HG03045 (cell line): Measurements from ENCODE around the gene MPC2.
"Not testable (repeated sequence)": the region's sequence is repeated elsewhere in the genome, so short reads cannot be mapped to it uniquely, and the experiment has no call there.

ENCODE experiments used
- ATAC-seq: cut with Tn5 transposase; IDR thresholded peaks from one replicate; pipeline ENCODE4 v1.9.1; 2021; ENCODE audit warnings: mild to moderate bottlenecking, moderate library complexity; ENCODE audit not compliant: unreplicated experiment

MPC2 gene

DNA sequence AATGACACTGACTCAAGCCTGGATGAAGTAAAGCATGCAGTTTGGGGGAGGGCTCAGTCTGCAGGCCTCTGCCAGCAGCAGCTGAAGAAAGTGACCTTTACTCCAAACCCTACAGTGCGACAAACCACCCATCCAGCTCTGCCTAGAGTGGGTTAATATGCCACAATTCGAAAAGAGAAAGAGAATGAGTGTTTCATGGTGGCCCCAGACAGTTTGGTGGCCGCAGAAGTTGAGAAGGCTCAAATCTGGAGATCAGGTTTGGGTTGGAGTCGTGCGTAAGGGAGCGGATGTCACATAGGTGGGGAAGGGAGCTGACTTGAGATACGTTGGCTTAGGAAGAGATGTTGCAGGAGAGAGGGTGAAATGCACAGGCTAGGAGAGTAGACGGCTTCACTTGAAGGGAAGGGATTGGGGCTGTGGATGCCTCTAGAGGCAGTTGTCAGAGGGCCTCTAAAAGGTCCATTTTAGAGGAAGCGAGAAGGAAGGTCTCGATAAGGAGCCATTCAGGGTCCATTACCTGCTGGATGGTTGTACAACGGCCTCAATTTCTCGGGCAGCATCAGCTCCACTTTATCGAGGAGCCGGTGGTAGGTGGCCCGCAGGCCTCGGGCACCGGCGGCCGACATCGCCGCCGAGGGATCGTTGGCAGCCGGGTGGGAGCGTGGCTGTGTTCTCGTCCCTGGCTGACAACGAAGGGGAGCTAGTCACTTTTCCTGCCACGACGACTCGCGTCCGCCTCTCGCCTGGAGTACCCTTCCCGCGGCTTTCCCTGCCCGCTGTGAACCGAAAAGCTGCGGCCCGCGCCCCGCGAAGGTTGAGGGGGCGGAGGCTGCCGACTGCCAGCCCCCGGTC, 1.4 kb downstream of the MPC2 start:
- peak; percentile 5 for ATAC-seq

DNA sequence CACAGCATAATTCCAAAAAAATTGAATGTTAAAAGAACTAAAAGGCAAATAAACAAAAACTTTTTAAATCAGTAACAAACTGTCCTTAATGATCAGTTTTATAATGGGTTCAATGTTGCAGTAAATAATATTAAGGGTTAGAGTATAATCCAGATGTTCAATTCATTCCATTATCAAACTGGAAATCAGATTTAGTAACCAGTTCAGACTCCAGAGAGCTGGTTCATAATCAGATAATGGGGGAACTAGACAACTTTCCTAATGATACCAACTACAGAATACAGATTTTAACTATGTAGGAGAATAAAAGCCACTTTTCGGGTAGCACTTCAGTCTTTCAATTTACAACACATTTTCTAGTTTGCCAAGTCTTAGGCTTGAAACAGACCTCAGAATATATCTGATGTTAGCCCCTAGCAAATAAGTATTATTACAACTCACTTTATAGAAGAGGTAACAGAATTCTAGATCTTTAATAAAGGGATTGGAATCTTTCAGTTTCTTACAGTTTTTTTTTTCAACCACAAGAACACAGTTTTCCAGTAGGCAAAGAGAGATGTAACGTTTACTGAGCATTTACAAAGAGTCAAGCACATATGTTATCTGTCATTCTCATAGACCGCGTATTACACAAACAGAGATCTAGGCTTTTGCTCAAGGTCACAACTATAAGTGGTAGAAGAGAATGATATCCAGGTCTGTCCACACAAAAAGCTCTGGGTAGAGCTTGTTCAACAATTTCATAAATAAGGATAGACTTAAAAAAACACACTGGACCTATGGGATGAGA, 2.3 kb downstream of the MPC2 start:
- ATAC-seq, result no peak

DNA sequence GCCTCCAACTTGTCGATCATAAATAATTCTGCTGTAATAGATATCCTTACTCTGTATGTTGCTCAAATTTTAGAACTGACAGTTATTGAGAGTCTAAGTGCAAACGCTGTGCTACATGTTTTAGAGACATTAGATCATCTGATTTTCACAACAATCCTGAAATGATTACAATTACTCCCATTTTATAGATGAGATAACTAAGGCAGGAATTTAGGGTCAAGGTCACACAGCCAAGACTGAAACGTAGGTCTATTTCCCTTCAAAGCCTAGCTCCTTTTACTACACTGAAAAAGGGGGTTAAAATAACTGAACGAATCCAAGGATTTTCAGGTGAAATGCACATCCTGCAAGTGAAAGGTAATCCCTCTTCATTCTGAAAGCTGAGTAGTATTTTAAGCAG, 3.1 kb downstream of the MPC2 start:
- no peak for ATAC-seq

DNA sequence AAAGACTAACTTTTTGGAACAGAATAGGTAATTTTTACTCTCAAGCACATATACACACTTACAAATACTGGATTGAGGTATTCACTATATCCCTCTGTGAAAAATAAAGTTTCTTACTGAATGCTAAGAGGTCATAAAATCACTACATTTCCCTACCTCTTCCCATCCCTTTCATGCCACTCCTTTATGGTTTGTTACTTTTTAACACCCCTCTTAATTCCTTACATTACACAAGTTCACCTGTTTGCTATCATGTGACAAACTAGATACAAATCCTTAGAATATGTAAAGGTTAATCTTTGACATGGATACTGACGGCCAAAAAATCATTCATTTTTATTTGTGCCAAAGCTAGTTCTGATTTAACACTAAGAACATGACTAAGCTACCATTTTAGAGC, 7.1 kb downstream of the MPC2 start:
- ATAC-seq, result no peak

DNA sequence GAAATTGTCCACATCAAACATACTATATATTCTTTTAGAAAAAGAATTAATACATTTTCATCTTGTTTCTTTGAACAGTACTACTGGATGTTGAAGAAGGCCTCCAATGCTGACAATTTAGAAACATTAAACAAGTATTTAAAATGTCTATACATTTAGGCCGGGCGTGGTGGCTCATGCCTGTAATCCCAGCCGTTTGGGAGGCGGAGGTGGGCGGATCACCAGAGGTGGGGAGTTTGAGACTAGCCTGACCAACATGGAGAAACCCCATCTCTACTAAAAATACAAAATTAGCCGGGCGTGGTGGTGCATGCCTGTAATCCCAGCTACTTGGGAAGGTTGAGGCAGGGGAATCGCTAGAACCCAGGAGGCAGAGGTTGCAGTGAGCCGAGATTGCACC, 8.0 kb downstream of the MPC2 start:
- ATAC-seq, result not testable (repeated sequence)

DNA sequence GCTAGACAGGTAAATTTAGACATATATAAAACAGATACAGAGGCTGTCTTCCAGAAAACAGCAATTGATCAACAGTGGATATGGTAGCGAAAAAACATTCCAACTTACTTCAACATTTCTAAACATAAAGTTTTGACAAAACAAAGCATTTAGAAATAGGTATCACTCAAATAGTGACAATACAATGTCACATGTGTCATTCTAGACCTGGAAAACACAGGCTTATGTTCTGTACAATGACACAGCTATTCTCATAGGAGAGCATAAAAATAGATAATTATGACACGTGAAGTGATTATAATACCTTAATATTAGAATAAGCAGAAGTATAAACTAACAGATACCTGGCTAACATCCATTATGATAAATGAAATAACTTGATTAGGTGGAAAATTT, 8.4 kb downstream of the MPC2 start:
- ATAC-seq, result no peak

DNA sequence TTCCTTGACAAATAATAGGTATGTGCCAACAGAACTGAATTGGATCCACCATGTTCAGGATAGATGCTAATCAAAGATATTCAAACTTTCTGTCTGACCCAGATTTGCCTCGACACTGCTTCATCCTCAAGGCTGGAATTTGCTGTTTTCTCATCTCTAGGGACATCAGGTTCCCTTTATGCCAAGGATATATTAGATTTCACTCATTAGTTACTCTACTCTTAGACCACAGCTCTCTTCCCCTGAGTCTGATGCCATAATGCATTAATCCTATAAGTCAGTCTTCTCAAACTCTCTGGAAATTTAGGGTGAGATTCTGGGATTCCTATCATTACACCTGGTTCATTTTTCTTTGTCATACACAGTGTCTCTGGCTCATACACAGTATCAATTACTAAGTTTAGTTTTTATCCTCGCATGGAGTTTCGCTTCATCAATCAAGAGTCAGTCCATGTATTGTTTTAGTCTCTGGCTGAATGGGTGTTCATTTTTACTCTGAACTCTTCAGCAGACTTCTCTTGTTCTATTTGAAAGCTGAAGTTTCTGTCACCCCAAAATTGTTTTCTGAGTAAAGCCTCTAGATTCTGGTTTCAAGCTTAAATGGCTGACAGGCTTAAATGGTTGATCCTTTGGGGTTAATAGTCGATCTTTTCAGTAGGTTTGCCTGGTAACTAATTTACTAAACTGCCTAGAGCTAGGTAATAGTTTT, 9.7 kb downstream of the MPC2 start:
- ATAC-seq, result no peak

DNA sequence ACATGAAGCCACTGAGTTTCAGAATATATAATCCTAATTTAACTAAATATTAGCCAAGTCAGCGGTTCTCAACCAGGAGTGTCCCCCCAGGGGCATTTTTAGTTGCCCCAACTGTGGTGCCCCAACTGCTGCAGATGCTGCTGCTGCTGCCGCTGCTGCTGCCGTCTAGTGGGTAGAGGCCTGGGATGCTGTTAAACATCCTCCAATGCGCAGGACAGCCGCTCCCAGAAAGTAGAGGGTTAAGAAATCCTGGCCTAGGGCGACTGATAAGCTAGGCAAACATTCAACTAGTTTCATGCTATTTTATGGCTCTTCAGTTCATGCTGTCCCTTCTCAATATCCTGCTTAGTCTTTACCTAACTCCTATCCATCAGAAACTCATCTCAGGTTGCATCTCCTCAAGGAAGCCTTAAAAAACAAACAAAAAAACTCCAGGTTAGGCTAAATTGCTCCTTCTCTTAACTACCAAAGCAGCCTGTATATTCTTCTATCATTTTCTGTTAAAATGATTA, 10.3 kb downstream of the MPC2 start:
- no peak for ATAC-seq

DNA sequence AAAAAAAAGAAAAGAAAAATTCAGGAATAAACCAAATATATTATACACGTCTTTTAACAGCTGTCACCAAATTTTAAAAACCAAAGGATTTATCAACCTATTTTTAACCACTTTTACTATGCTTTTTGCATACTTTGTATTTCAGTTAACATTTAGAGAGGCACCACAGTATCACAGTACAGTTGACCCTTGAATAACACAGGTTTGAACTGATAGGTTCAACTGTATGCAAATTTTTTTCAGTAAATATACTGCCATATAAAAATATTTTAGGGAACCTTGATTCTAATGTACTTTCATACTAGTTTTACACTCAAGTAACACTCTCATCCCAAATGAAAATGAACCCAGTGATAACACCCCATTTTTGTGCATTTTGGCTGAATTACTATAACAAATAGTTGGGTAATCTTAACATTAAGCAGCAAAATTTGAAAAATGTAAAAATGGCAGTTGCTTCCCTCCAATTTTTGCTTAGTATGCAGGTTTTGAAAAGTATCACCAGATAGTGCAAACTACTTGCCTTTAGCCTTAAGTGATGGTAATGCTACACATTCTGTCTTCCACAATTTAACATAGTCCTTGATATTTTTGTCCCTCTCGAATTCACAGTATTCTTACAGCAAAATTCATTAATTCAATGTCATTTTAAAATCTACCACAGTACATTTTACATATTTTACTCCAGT, 12.2 kb downstream of the MPC2 start:
- ATAC-seq, result no peak

DNA sequence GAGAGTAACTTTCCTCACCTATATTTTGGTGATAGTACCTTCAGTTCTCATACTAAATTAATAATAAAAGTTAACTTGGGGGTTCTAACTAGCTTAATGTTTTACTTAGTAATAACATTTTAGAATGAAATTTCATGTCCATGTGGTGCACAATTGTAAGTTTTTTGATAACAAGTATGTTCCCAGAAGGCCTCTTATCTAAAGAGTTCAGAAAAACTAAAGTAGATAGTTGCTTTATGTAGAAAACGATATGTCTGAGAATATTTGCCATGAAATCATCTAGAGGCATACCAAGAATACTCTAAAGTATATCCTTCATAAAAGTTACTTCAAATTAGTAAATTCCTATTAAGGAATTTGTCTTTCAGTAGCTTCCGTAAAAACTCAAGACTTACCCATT, 12.8 kb downstream of the MPC2 start:
- no peak for ATAC-seq

DNA sequence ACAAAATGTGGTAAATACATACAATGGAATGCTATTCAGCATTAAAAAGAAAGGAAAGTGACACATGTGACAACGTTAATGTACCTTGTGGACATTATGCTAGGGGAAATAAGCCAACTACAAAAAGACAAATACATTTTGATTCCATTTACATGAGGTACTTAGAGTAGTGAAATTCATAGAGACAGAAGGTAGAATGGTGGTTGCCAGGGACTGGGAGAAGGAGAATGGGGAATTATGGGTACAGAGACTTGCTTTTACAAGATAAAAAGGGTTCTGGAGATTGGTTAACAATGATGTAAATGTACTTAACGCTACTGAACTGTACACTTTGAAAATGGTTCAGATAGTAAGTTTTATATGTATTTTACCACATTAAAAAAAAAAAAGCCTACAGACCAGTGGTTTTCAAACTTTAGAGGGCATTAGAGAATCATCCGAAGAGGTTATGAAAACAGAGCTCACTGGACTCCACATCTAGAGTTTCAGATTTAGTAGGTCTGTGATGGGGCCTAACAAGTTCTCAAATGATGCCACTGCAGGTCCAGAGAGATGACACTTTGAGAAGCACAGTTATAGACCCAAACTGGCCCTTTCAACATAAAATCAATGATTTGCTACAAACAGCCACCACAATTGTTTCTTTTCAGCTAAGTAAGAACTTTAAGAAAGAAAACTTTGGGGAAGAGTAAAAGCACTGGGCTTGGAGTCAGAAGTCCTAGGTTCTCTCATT, 13.4 kb downstream of the MPC2 start:
- ATAC-seq, result no peak

DNA sequence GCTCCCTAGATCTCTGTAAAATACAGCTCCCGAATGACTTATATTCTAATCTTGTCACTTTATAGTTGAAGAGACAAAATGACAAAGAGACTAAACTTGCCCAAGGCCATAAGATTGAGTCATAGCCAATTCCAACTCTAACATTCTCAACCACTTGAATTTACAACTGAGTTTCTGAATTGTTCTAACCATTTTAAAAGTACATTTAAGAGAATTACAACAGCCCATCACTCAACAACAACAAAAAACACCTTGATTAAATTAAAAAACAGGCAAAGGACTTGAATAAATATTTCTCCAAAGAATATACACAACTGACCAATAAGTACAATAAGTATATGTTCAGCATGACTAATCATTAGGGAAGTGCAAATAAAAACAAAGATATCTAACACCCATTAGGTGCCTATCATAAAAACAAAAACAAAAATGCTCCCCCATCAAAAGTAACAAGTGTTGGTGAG, 14.2 kb downstream of the MPC2 start:
- ATAC-seq, result no peak

DNA sequence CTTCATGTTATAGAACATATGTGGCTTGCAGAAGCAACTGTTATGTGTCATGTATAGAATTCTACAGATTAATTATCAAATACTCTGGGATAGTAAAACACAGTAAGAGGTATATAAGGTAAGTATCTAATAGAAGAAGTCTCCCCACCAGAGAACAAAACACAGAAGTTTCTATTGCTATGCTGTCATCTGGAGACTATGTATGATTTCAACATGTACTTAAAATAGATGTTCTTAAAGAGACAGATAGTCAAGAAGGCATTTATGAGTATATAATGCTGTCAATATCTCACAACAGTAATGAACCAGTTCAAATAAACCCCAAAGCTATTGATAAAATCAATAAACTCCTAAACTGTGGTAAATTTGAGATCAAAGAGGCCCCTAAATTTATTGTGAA, 14.8 kb downstream of the MPC2 start:
- no peak for ATAC-seq

DNA sequence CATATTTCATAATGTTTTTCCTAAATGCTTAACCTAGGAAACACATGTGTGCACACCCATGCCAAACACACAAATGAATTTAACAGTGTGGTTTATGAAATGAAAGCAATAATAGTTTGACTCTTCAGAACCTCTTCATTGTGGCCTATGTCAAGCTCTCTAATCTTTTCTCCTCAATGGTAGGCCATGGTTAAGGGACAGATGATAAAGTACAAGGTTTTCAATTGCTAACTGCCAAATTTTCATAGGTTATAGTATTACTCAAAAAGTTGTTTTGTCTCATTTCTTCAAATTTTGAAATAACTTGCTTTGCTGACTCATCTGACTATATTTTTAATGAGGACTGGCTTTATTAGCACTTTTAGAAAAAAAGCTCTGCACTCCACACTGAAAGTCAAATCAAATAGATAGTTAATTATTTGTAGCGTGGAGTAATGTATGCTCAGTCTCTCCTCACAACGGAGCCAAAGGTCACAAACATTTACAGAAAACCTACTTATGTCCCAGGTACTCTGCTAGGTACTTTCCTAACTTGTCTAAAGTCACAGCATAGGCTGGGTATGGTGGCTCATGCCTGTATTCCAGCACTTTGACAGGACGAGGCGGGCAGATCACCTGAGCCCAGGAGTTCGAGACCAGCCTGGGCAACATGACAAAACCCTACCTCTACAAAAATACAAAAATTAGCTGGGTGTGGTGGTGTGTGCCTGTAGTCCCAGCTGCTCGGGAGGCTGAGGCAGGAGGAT, 19.9 kb downstream of the MPC2 start:
- no peak for ATAC-seq

DNA sequence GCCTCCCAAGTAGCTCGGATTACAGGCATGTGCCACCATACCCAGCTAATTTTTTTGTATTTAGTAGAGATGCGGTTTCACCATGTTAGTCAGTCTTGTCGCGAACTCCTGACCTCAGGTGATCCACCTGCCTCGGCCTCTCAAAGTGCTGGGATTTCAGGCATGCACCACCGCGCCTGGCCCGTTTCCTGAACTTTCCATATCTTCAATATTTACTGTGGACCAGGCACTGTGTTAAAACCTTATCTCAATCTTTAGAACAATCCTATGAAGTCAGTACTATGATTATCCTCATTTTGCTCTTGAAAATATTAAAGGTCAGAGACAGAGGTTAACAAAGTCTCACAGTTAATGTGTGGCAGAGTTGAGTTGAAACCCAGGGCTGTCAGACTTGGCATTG, 21.3 kb downstream of the MPC2 start:
- no peak for ATAC-seq

DNA sequence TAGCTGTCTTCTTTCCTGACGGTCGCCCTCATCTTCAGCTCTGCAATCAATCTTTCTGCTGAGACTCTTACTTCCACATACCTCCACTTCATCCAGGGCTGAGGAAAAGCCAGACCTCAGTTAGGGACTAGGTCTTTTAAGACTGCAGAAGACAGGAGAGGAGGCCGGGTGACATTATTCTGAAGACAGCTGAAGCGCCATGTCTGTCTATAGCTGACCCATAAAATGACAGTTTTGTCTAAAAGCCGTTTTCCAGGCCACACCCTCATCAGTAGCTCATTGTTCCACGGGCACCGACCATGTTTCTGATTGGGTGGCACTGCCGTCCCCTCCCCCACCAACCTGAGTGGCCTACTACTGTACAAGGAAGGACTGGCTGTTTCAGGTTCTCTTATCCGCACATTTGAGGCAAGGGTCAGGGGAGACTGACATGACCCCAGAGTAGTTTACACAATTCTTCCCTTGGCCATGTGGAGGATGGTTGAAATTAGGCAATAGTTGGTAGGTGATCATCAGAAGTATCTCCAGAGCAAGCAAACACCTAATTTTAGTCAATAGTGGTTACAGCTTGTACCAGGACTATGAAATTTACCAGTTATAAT, 22.9 kb downstream of the MPC2 start, which contains the start of gene ADCY10:
Gene ADCY10 (minus strand): TSS at position 240 of the 602 bp plus-strand sequence. CDS start 8,994 bp downstream, outside the sequence.
- ATAC-seq, result no peak

DNA sequence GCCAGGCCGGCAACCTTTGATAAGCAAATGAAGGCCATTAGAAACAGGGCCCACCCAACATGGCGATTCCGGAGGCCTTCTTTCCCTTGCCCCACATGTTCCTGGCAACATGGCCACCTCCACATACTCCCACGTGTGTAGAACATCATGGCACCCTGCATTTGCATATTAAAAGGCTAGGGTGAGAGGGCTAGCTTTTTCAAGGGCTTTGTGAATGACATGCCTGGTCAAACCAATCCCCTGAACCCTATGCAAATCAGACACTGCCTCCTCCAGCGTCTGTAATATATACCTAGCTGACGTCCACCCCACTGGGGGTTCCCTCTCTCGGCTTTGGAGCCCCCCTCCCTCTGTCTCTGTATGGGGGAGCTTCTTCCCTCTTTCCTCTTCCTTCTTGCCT, 24.6 kb downstream of the MPC2 start:
- ATAC-seq, result no peak

DNA sequence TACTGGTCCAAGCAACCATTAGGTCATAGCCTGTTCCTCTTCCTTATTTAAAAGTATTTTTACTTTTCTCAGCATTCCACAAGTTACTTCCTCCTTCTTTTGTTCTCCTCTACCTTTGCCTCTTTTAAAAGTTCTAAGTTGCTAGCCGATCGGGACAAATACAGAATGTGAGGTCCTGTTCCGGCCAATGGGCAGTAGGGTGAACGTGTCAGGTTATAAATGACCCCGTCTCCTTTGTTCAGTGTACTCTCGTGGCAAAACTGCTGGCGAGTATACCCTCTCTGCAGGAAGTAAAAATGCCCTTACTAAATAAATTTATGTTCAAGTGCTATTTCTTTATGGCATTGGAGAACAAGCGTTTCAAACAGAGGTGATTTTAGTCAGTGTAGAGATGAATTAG, 25.5 kb downstream of the MPC2 start:
- no peak for ATAC-seq

DNA sequence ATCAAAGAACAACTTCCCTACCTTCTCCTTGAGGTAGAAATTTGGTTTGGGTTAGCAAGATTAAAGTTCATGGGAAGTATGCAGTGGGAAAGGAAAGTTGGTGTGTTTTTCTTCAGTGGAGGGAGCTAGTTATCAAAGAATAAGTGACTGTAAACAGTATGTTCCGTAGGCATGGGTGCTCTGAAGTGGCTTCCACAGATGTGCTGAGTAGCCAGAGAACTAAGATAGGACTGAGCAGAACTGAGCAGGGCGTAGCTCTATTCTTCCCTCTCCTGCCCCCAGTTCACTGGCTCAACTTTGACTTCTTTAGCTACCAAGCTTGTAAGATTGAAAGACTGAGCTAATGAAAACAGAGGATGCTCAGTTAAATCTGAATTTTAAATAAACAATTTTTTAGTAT, 26.3 kb downstream of the MPC2 start:
- no peak for ATAC-seq
